Glutamatergic neuron (in vitro differentiated cells): Measurements from ENCODE around the gene BCAR3. TPM values are rescaled to one million over a fixed set of nuclear protein-coding genes. Genes with fewer than 3 reads are reported as not detected.
"Not testable (repeated sequence)": the region's sequence is repeated elsewhere in the genome, so short reads cannot be mapped to it uniquely, and the experiment has no call there.

Experiments used
- DNase-seq: peaks from one replicate; pipeline ENCODE4 v3.0.0; 2022
- H3K27ac Mint-ChIP-seq: one replicate; pipeline ENCODE4 v1.8.0; 2020; ENCODE audit warnings: mild to moderate bottlenecking, mixed read lengths, inconsistent platforms; ENCODE audit not compliant: unreplicated experiment
- H3K27me3 Mint-ChIP-seq: one replicate; pipeline ENCODE4 v1.8.0; 2020; ENCODE audit warnings: mild to moderate bottlenecking, moderate library complexity, mixed read lengths, inconsistent platforms; ENCODE audit not compliant: unreplicated experiment
- H3K36me3 Mint-ChIP-seq: one replicate; pipeline ENCODE4 v1.8.0; 2020; ENCODE audit warnings: mild to moderate bottlenecking, mixed read lengths, inconsistent platforms; ENCODE audit not compliant: unreplicated experiment
- H3K4me1 Mint-ChIP-seq: one replicate; pipeline ENCODE4 v1.8.0; 2020; ENCODE audit warnings: mild to moderate bottlenecking, low read depth, mixed read lengths, inconsistent platforms; ENCODE audit not compliant: unreplicated experiment
- H3K4me3 Mint-ChIP-seq: one replicate; pipeline ENCODE4 v1.8.0; 2020; ENCODE audit warnings: mild to moderate bottlenecking, mixed read lengths, inconsistent platforms; ENCODE audit not compliant: unreplicated experiment
- H3K9me3 Mint-ChIP-seq: one replicate; pipeline ENCODE4 v1.8.0; 2020; ENCODE audit warnings: mild to moderate bottlenecking, moderate library complexity, mixed read lengths, inconsistent platforms; ENCODE audit not compliant: unreplicated experiment
- total RNA-seq: library from RNA; stranded (reverse); fragmentation: NEBNext Ultra II Directional; extraction: Animal tissue kit (Norgen Biotek cat#: 25700); gene quantifications from one replicate; pipeline ENCODE4 v1.2.1, GENCODE V29; 2021; ENCODE audit not compliant: unreplicated experiment
- TF ChIP-seq, protein P1 (sequence below): fragments of 200-600 bp; sonication (generic); IDR thresholded peaks from one replicate; pipeline ENCODE4 v1.5.0; 2021; ENCODE audit not compliant: partially characterized antibody, unreplicated experiment

Gene BCAR3
- total RNA-seq, 1 donor from 2014 or later = 12.8 TPM

DNA sequence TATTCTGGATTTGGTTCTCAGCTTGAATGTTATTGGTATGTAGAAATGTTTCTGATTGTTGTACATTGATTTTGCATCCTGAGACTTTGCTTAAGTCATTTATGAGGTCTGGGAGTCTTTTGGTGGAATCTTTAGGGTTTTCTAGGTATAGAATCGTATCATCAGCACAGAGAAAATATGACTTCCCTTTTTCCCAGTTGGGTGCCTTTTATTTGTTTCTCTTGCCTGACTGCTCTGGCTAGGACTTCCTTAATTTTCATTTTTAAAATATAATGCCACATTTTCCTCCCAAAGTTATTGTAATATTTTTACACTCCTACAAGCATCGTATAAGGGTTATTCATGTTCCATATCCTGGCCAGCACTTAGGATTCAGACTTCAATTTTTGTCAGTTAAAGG, 122.6 kb downstream of the BCAR3 start:
- peak overlapping the region; percentile 7 for H3K27ac Mint-ChIP-seq
- H3K4me1 Mint-ChIP-seq = peaks cover 23% of the 10 kb centered on the region
- H3K27me3 Mint-ChIP-seq = peaks cover 9% of the 10 kb centered on the region
- DNase-seq = no peak
- peaks cover 12% of the 10 kb centered on the region for H3K36me3 Mint-ChIP-seq
- TF ChIP-seq, protein P1, sequence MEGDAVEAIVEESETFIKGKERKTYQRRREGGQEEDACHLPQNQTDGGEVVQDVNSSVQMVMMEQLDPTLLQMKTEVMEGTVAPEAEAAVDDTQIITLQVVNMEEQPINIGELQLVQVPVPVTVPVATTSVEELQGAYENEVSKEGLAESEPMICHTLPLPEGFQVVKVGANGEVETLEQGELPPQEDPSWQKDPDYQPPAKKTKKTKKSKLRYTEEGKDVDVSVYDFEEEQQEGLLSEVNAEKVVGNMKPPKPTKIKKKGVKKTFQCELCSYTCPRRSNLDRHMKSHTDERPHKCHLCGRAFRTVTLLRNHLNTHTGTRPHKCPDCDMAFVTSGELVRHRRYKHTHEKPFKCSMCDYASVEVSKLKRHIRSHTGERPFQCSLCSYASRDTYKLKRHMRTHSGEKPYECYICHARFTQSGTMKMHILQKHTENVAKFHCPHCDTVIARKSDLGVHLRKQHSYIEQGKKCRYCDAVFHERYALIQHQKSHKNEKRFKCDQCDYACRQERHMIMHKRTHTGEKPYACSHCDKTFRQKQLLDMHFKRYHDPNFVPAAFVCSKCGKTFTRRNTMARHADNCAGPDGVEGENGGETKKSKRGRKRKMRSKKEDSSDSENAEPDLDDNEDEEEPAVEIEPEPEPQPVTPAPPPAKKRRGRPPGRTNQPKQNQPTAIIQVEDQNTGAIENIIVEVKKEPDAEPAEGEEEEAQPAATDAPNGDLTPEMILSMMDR = no peak
- H3K4me3 Mint-ChIP-seq = no peak overlapping the region
- H3K9me3 Mint-ChIP-seq = peaks cover 6% of the 10 kb centered on the region

DNA sequence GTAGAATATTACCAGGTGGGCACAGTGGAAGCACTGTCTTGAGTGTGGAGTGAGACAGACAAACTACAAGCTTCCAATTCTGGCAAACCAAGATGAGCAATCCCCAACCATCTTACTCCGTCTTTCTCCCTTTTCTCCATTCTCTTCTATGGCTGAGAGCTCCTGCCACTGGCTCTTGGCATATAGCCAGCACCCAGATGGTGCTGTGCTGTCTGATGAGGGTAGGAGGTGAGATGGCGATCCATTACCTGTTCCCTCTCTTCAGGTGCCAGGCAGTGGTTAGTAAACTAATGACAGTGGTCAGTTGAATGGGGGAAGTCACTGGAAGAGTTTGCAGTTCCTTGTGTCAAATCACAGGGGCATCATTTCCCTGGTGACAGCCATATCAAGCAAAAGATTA, 125.3 kb downstream of the BCAR3 start:
- H3K36me3 Mint-ChIP-seq = peaks cover 12% of the 10 kb centered on the region
- TF ChIP-seq, protein P1 = no peak

DNA sequence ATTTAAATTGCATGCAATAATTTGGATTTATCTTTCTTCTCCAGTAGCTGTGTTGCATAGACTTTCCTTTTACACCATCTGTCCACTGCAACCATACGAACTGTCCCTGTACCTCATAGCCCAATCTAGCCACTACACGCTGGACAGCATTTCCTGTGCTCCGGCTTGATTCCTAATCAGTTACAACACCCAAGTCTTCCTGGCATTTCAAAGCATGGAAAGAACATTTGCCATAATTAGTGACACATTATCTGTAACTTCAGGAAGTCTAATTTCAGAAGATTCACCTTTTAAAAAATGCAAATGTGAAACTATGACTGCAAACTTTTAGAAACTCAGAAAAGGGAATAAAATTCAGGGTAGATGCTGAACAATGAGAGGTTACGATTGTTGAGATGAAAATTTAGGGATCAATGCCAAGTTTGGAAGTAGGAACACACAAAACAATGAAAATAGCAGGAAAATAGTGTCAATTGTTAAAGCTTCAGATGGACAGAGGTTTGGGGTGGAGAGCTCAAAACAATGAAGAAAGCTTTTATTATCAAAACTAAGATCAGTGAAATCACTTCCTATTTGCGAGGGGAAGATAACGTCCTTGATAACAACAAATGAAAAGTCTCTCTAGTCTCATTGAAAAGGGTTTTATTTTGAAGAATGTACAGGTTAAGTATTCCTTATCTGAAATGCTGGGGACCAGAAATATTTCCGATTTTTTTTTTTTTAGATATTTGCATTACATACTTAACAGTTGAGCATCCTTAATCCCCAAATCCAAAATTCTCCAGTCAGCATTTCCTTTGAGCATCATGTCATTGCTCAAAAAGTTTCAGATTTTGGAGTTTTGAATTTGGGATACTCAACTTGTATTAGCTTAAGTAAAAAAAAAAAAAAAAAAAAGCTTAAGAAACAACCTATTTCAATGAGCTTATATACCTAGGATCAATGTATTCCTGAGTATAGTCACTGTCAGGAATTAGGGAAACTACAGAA, 126.5 kb downstream of the BCAR3 start:
- H3K27me3 Mint-ChIP-seq = peaks cover 18% of the 10 kb centered on the region
- H3K27ac Mint-ChIP-seq = peak overlapping the region; percentile 35
- peaks cover 55% of the 10 kb centered on the region for H3K4me1 Mint-ChIP-seq
- H3K36me3 Mint-ChIP-seq = peaks cover 12% of the 10 kb centered on the region
- no peak for DNase-seq
- H3K9me3 Mint-ChIP-seq = peaks cover 23% of the 10 kb centered on the region
- TF ChIP-seq, protein P1 = no peak
- peak overlapping the region; percentile 30 for H3K4me3 Mint-ChIP-seq

More for the DNA sequence above, 125.3 kb downstream of the BCAR3 start:
- peaks cover 23% of the 10 kb centered on the region for H3K9me3 Mint-ChIP-seq
- DNase-seq = no peak
- peaks cover 18% of the 10 kb centered on the region for H3K27me3 Mint-ChIP-seq
- H3K4me3 Mint-ChIP-seq = no peak overlapping the region
- H3K27ac Mint-ChIP-seq = peak overlapping the region; percentile 23
- peaks cover 48% of the 10 kb centered on the region for H3K4me1 Mint-ChIP-seq

DNA sequence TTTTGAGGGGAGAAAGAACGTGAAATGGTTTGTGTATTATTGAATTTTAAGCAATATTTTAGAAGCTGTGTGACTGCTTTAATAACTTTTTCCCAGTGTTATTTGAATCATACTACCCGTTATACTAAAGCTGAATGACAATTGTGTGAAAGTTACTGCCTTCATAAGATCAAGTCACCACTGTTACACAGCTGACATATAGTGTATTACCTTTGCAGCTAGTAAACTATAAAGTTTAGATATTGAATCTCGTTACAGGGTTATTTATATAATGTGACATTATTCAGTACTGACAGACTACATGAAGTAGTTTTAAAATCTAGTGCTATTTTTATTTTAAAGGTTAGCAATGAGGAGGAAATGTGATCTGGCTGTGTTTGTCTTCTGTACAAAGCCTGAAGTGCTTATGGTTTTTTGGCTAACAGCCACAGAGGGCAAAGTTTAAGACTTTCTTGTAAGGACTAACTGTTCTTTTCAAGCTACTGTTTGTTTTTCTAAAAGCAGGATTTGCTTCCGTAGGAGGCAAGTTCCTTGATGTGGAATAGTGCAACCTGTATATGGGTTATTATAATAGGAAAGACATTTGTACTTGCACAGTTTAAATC, 127.6 kb downstream of the BCAR3 start:
- Mint-ChIP-seq H3K4me1 (peaks cover 56% of the 10 kb centered on the region), H3K27ac (peak overlapping the region; percentile 86), H3K27me3 (peaks cover 15% of the 10 kb centered on the region), H3K36me3 (peaks cover 11% of the 10 kb centered on the region), H3K9me3 (peaks cover 23% of the 10 kb centered on the region), H3K4me3 (peak overlapping the region; percentile 56)
- DNase-seq = not testable (repeated sequence)

DNA sequence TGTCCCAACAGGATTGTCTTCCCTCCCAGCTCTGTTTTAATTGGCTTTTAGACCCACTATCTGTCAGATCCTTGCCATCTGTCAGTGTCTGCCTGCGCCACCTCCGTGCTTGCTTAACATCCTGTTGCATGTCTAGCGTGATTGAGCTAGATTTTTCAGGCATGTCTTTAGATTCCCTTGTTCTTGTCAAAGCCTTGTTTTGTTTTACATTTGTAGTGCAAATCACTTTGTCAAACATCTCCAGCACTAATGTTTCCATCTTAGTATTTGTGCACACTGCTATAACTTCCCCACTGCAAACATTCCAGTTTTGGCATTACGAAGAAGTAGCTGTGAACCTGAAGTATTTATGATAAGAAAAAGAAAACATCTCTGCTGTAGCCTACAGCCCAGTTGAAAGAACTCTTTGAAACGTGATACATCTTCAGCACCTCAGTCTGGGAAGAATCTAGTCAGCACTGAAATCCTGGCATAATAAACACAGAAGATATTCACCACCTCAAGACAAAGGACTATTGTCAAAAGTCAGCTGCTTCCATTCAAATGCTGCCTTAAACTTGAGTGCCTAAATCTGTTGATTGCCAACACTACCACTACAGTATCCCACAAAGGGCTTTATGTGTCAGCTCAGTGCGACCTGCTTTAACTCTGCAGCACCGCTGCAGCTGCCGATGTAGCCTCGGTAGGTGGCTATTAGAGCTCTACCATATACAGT, 128.7 kb downstream of the BCAR3 start:
- peak overlapping the region; percentile 56 for H3K4me3 Mint-ChIP-seq
- peak overlapping the region; percentile 86 for H3K27ac Mint-ChIP-seq
- peaks cover 2% of the 10 kb centered on the region for H3K36me3 Mint-ChIP-seq
- peak; percentile 69 for DNase-seq
- peaks cover 22% of the 10 kb centered on the region for H3K9me3 Mint-ChIP-seq
- peaks cover 14% of the 10 kb centered on the region for H3K27me3 Mint-ChIP-seq
- peaks cover 56% of the 10 kb centered on the region for H3K4me1 Mint-ChIP-seq
- TF ChIP-seq, protein P1 = no peak
